Cerebellar nuclear complex (tissue), 1 donor: ENCODE data around the gene NOC2L.
"Not testable (repeated sequence)": the region's sequence is repeated elsewhere in the genome, so short reads cannot be mapped to it uniquely, and the experiment has no call there.

Experiments used
- DNase-seq, 2 experiments: peaks; one replicate each; lab custom pipeline; 2025; lab: John Stamatoyannopoulos, UW

The NOC2L gene

GRCh38 chr1:993379-993995 is 34.4 kb upstream of the NOC2L start:
- no peak for DNase-seq

- DNase-seq, result no peak
These were observed 33.3 kb upstream of the NOC2L start for GRCh38 chr1:992362-992761.

DNA sequence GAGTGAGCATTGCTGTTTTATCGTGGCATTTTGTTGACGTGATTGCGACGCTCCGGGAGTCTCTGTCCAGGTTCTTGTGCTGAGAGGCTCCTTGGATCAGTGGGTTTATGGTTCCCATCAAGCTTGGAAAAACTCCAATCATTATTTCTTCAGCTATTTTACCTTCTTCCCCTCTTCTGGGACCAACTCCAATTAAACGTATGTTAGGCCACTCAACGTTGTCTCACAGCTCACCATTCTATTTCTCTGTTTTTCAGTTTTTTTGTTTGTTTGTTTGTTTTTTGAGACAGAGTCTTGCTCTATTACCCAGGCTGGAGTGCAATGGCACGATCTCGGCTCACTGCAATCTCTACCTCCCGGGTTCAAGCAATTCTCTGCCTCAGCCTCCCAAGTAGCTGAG is 32.8 kb upstream of the NOC2L start:
- no peak for DNase-seq

- DNase-seq, result not testable (repeated sequence)
These were observed 32.2 kb upstream of the NOC2L start for GRCh38 chr1:991275-991674.

GRCh38 chr1:988061-988460 is 29.0 kb upstream of the NOC2L start:
- not testable (repeated sequence) for DNase-seq

- no peak for DNase-seq
These were observed 26.1 kb upstream of the NOC2L start for GRCh38 chr1:985126-985525.

- no peak for DNase-seq
These were observed 25.4 kb upstream of the NOC2L start for GRCh38 chr1:984476-984814.

GRCh38 chr1:983798-984475 is 24.9 kb upstream of the NOC2L start:
- no peak for DNase-seq

DNA sequence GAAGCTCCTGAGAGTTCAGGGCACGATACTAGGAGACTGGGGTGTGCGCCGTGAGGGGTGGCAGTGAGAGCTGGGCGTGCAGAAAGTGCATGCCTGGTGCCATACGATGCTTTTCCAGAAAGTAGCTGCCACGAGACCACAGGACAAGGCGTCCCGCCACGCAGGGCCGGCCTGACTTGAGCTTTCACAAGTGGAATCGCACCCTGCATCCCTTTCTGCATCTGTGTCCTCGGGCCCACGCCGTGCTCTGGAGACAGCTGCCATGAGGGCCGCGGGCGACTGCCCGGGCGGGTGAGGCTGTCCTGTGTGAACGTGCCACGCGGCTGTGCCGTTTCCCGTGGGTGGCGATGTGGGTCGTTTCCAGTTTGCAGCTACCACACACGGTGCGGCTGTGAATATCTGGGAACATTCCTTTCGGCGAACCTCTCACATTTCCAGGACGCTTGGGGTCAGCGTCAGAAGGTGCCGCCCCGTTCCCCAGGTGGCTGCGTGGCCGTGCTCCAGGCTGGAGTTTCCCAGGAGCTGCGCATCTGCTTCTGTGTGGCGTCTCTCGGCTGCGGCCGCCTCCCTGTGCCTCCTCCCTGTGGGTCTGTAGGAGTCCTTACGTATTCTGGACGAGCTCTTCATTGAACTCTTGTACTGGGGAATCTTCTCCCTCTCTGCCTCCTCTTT is 23.8 kb upstream of the NOC2L start:
- DNase-seq, result no peak

DNA sequence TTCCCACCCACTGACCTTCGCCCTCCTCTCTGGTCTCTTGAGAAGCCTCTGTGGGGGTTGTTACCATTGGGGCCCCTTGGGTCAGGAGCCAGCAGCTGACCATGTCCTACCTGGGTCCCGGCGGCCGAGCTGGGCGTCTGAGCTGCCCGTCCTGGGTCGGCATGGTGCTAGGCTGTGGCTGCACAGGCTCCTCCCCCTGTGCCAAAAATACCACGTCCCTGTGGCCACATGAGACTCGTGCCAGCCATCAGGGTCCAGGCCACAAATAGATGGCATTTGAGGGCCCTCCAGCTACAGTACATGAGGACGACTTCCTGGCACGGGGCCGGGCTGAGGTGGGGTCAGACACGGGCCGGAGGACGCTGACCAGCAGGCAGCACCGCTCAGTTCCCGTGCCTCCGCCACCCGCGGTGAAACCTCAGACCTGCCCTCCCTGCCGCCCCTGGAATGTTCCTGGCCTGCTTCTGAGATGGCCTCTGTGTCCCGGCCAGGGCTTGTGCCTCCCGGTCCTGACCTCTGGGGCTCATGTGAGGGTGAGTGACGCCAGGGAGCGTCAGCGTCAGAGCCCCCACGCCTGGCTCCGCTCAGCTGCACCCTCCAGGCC is 23.0 kb upstream of the NOC2L start, which contains the start of gene PERM1:
PERM1 (minus strand) TSS at position 139 of the 604 bp plus-strand sequence. CDS start 1,064 bp downstream, outside the sequence.
- no peak for DNase-seq

GRCh38 chr1:981491-981954 is 22.5 kb upstream of the NOC2L start:
- no peak for DNase-seq

- DNase-seq, result no peak
These were observed 21.7 kb upstream of the NOC2L start for GRCh38 chr1:980602-981395.

DNA sequence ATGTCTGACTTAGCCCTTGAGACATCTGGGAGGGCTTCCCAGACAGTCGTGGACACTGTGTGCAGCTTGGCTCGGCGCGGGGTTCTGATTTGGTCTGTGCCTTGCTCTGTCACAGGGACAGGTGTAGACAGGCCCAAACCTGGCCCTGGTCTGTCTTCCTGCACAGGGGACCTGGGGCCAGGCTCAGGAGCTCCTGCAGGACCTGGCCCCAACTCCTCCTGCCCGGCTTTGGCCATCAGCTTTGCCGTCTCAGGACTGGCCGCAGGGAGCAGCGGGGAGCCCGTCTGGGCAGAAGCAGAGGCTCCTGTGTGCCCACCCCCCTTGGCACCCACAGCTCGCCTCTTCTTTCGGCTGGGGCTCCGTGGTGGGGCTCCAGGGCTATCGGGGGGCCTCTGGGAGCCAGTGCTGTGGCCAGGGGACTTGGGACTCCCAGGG is 21.1 kb upstream of the NOC2L start:
- DNase-seq, result no peak

- no peak for DNase-seq
These were observed 20.7 kb upstream of the NOC2L start for GRCh38 chr1:979744-980072.

DNA sequence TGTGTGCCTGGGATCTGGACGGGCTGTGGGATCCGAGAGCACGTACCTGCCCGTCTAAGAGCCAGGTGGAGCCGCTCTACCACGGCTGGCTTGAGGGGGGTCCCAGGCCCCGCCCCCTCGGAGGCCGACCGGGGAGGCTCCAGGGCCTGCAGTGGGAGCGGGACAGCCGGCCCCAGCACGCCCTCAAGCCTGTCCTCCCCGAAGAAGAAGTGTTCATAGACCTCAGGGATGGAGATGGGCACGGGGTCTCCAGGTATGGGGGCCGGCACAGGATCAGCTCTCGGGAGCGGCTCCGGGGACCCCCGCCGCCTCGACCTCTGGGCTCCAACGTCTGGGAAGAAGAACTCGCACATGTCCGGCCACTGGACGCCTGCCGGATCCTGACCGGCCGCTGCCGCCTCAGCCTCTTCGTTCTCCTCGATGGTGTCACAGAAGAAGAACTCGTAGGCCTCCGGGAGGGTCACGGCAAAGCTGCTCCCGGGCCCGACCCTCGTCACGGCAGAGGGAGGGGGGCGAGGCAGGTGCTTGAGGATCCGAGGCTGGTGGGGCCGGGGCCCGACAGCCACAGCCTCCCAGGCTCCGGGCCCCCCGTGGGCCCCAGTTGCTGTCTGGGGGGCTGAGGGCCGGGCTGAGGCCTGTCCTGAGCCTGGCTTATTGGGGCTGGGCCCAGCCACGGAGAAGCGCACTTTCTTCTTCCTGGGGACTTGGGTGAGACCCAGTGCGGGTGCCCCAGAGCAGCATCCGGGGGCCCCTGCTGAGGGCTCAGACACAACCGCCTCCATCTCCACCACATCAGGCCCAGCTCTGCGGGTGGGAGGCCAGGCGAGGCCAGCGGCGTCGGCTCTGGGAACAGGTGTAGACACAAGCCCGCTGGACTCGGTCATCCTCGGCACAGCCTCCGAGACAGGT is 20.0 kb upstream of the NOC2L start:
- no peak for DNase-seq

GRCh38 chr1:978069-978834 is 19.2 kb upstream of the NOC2L start:
- DNase-seq, result no peak

DNA sequence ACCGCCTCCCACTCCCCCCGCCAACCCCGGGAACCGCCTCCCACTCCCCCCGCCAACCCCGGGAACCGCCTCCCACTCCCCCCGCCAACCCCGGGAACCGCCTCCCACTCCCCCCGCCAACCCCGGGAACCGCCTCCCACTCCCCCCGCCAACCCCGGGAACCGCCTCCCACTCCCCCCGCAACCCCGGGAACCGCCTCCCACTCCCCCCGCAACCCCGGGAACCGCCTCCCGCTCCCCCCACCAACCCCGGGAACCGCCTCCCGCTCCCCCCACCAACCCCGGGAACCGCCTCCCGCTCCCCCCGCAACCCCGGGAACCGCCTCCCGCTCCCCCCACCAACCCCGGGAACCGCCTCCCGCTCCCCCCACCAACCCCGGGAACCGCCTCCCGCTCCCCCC is 17.7 kb upstream of the NOC2L start:
- not testable (repeated sequence) for DNase-seq

GRCh38 chr1:975896-976683 is 17.0 kb upstream of the NOC2L start:
- no peak for DNase-seq

GRCh38 chr1:975365-975764 is 16.3 kb upstream of the NOC2L start:
- DNase-seq, result no peak
